Panc1 (cell line): ENCODE results near the gene TMEM40. TPM values are rescaled to one million over a fixed set of nuclear protein-coding genes. Genes with fewer than 3 reads are reported as not detected.
A peak's percentile ranks its signal among the peaks of the same experiment; 100 is the strongest.

Source experiments
- ATAC-seq: fragments of 200-7000 bp; cut with Tn5 transposase; 2 replicates; pipeline ENCODE4 v1.9.1; 2020; ENCODE audit warnings: mild to moderate bottlenecking, moderate library complexity
- BruUV-seq: library from RNA; stranded (reverse); fragments of 400-500 nt; replicated peaks from 2 replicates; lab custom pipeline; 2021; lab: Mats Ljungman, UMichigan
- CTCF ChIA-PET: fragments of 300-600 bp; sonication (Branson Sonifier 250); formaldehyde crosslinking; loops from one replicate; lab custom pipeline; 2022; ENCODE audit warnings: antibody characterized with exemption; lab: Charles Lee
- POLR2A ChIA-PET: fragments of 300-600 bp; sonication (Branson Sonifier 250); formaldehyde crosslinking; loops from one replicate; lab custom pipeline; 2022; ENCODE audit warnings: antibody characterized with exemption; lab: Charles Lee
- DNase-seq: peaks from one replicate; pipeline ENCODE4 v3.0.0-alpha.2; 2010; ENCODE audit warnings: low read depth, low spot score
- H3K27ac ChIP-seq: 2 replicates; pipeline ENCODE4 v1.5.1; 2011; ENCODE audit warnings: mild to moderate bottlenecking, low read length, inconsistent platforms
- H3K27me3 ChIP-seq: fragments of 200-500 bp; sonication (Bioruptor generic); 2 replicates; pipeline ENCODE4 v1.6.0; 2014; ENCODE audit warnings: low read length, inconsistent platforms; ENCODE audit not compliant: control insufficient read depth, insufficient read depth
- H3K36me3 ChIP-seq: fragments of 200-500 bp; sonication (Bioruptor generic); 2 replicates; pipeline ENCODE4 v1.5.1; 2014; ENCODE audit warnings: inconsistent platforms, mild to moderate bottlenecking, low read length, moderate library complexity; ENCODE audit not compliant: control insufficient read depth, insufficient read depth
- H3K4me1 ChIP-seq: 2 replicates; pipeline ENCODE4 v1.5.1; 2011; ENCODE audit warnings: inconsistent platforms, mild to moderate bottlenecking, low read length, moderate library complexity; ENCODE audit not compliant: control insufficient read depth, insufficient read depth
- H3K4me3 ChIP-seq, 2 experiments: 2 replicates each; pipeline ENCODE4 v1.5.1; 2011 to 2012; ENCODE audit warnings: low read depth in 2 of 2, low read length in 2 of 2, mild to moderate bottlenecking in 2 of 2, inconsistent platforms in 1 of 2, moderate library complexity in 1 of 2
- H3K9me3 ChIP-seq: fragments of 200-500 bp; sonication (Bioruptor generic); 2 replicates; pipeline ENCODE4 v1.5.1; 2014; ENCODE audit warnings: low read depth, mild to moderate bottlenecking, inconsistent platforms, low read length, moderate library complexity; ENCODE audit not compliant: control insufficient read depth, insufficient read depth
- CTCF ChIP-seq: fragments of 450-650 bp; IDR thresholded peaks from 2 replicates; pipeline ENCODE4 v1.5.1; 2017; ENCODE audit warnings: mild to moderate bottlenecking
- POLR2AphosphoS5 ChIP-seq: IDR thresholded peaks from 2 replicates; pipeline ENCODE4 v1.6.1; 2012; ENCODE audit warnings: mild to moderate bottlenecking, low read depth, low read length, moderate library complexity
- REST ChIP-seq, 2 experiments: IDR thresholded peaks; 2 replicates each; pipeline ENCODE4 v1.6.1; 2011 to 2012; ENCODE audit warnings: low read depth in 2 of 2, control low read depth in 1 of 2, low read length in 1 of 2, mild to moderate bottlenecking in 1 of 2, moderate library complexity in 1 of 2; ENCODE audit not compliant: insufficient read depth in 1 of 2
- SIN3A ChIP-seq: IDR thresholded peaks from 2 replicates; pipeline ENCODE4 v1.6.1; 2012; ENCODE audit warnings: low read depth, mild to moderate bottlenecking, low read length, moderate library complexity, borderline replicate concordance; ENCODE audit not compliant: insufficient read depth
- in situ Hi-C: cut with HindIII; loops from 2 replicates; pipeline ENCODE4 v1.10.0; 2016; ENCODE audit warnings: low sequenced_read_pairs, low pct_unique_long_range_greater_than_20kb
- intact Hi-C: fragments of 100-400 bp; cut with micrococcal nuclease; formaldehyde crosslinking; loops from one replicate; pipeline ENCODE4 v1.10.0; 2022; ENCODE audit not compliant: unreplicated experiment
- total RNA-seq: library from RNA; stranded (reverse); gene quantifications from one replicate; pipeline ENCODE4 v1.2.1, GENCODE V29; 2021; ENCODE audit not compliant: unreplicated experiment

The TMEM40 gene
- total RNA-seq, 1 experiment from 2014 or later = 1.3 TPM

GRCh38 chr3:12707449-12707848, 51.6 kb downstream of the TMEM40 start:
- BruUV-seq = no TSS peak
- TF ChIP-seq POLR2AphosphoS5 (no peak), CTCF (no peak), SIN3A (no peak), REST (IDR thresholded peaks at IDR 0.05; ENCODE audit: insufficient read depth in 1 of 2, low read depth in 2 of 2, low read length in 1 of 2) (no peak)
- Histone ChIP-seq H3K36me3 (no peaks in the 10 kb centered on the region), H3K4me3 (no peak overlapping the region), H3K27ac (no peak overlapping the region), H3K27me3 (no peaks in the 10 kb centered on the region), H3K9me3 (no peaks in the 10 kb centered on the region), H3K4me1 (no peaks in the 10 kb centered on the region)
- ATAC-seq (no peak), DNase-seq (no peak)
- POLR2A ChIA-PET = no interaction called here
- intact Hi-C loops = no loop called here
- in situ Hi-C loops = no loop called here
- CTCF ChIA-PET = no interaction called here

GRCh38 chr3:12706504-12707253, 52.4 kb downstream of the TMEM40 start:
- in situ Hi-C loops = no loop called here
- ChIA-PET CTCF (interaction anchor here (0.6 to 0.8 kb wide), 2 partner anchors 28 to 104 kb away, joined by 3 to 4 read pairs; no protein-coding TSS in a partner anchor), POLR2A (no interaction called here)
- no peak overlapping the region for H3K4me3 ChIP-seq
- BruUV-seq = no TSS peak
- no peaks in the 10 kb centered on the region for H3K9me3 ChIP-seq
- ATAC-seq (peak; percentile 96), DNase-seq (peak; percentile 67)
- no peaks in the 10 kb centered on the region for H3K36me3 ChIP-seq
- H3K4me1 ChIP-seq = no peaks in the 10 kb centered on the region
- intact Hi-C loops = no loop called here
- TF ChIP-seq CTCF = peak; percentile 89
- no peak for TF ChIP-seq SIN3A
- no peaks in the 10 kb centered on the region for H3K27me3 ChIP-seq
- no peak overlapping the region for H3K27ac ChIP-seq
